NK-92 (cell line): ENCODE data around the gene NR6A1.

ENCODE experiments used
- DNase-seq: peaks from one replicate; lab custom pipeline; 2025; ENCODE audit not compliant: unreplicated experiment; lab: John Stamatoyannopoulos, UW

Gene NR6A1

DNA sequence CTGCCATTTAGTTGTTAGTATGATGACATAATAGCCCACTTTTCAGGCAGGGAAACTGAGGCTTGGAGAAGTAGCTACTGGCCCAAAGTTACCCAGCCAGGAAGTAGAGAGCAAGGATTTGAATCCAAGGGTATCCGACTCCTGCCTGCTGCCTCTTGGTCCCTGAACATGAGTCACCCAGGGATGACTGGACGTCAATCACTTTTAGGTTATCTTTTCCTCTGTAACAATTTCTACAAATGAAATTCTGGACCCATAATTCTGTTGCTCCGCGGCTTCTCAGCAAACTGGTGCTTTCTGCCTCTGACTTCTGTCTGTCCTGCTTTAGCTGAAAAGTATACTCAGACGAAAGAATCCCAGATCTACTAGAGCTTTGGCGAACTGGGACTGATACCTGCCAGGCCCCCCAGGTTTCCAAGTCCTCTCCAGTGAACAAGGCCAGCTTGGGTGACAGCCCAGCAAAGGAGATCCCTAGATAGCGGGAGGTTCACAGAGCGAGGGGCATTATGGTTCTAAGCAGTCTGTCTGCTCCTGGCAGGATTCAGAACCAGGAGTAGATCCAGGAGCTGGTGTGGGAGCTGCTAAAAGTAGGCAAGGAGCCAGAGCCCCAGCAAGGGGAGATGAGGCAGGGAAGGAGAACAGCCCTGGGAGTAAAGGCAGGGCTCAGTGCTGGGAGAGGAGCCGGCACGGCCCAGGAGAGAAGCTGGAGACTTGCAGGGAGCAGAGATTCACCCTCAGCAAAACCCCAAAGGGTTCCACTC, 26.4 kb upstream of the NR6A1 start:
- no peak for DNase-seq

GRCh38 chr9:124795881-124796431, 24.8 kb upstream of the NR6A1 start:
- no peak for DNase-seq

GRCh38 chr9:124794902-124795491, 23.9 kb upstream of the NR6A1 start:
- no peak for DNase-seq

- DNase-seq, result no peak
Observed at GRCh38 chr9:124793015-124793541, 22.0 kb upstream of the NR6A1 start.

DNA sequence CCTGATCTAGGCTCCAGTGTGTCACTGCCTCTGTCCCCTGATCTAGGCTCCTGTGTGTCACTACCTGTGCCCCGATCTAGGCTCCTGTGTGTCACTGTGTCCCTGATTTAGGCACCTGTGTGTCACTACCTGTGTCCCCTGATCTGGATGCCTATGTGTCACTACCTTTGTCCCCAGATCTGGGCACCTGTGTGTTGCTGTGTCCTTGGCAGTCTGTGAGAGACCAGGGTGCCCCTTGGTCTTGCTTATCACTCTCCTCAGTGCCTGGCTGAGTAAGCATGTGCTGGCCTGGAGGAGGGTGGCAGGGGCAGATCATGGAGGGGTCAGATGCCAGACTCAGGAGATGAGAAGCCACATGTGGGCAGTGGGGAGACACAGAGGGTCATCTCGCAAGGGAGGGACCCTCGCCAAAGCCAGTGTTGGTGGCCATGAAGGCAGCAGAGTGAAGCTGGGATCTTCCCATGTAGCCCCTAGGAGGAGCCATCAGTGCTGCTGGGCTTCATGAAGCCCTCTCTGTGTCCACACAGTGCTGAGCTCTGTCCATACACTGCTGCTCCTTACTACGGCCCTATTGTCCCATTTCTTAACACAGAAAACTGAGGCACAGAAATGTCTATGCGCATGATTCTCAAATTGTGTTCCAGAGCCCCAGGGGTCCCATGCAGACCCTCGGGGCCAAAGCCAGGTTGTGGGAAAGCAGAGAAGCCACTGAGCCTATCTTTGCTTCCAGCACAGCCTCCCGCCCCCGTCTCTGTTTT, 21.3 kb upstream of the NR6A1 start:
- DNase-seq, result no peak

DNA sequence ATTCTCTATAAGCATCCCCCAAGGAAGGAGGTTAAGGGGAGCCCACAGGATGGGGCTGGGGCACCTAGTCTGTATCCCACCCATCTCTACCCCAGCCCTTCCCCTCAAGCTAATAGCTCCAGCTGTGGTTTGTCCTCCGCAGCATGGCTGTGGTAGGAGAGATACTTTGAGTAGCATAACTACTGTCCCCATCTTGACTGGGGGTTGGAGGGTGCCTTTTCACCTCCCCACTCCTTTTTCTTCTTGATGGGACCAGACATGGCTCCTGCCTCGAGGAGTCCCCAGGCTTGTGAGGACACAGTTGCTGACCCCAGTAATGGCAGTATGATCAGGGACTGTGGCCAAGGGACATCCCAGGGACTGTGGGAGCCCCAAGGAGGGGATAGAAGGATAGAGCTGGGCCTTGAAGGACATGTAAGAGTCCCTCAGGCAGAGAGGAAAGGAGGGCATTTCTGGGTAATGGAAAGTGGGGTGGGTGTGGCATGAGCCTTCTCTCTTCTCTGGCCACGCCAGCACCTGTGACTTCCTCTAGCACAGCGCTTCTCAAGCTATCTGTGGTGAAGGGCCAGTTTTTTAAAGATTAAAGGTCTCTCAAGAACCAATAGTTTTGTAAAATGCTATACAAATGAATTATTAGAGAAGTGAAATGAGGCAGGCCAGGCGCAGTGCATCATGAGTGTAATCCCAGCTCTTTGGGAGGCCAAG, 19.8 kb upstream of the NR6A1 start:
- no peak for DNase-seq

DNA sequence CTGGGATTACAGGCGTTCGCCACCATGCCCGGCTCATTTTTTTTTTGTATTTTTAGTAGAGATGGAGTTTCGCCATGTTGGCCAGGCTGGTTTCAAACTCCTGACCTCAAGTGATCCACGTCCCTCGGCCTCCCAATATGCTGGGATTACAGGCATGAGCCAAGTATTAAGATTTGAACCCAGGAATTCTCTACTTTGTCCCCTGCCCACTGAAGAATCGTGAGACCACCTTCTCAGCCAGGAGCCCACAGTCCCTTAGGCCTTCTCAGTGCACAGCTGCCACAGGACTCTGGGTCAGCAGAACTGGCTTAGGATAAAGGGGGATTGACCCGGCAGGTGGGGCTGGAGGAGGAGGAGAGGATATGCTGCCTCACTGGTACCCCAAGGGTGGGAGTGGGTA, 19.2 kb upstream of the NR6A1 start:
- DNase-seq, result no peak

DNA sequence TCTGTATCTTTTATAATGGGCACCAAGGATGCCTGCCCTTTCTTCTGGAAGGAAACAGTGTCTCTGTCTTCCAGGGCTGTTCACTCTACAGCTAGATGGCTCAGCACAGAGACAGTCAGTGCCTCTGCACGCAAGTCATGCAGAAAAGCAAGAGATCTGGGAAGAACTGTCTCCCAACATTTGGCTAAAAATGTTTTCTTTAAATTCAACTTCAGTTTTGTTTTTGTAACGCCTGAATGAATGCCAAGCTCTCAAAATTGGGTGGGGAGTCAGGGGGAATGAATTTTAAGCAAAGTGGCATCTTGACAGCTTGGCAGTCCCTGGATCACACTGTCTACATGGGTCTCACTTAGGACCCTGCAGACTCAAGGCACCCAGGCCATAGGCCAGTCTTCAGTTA, 18.4 kb upstream of the NR6A1 start:
- no peak for DNase-seq

DNA sequence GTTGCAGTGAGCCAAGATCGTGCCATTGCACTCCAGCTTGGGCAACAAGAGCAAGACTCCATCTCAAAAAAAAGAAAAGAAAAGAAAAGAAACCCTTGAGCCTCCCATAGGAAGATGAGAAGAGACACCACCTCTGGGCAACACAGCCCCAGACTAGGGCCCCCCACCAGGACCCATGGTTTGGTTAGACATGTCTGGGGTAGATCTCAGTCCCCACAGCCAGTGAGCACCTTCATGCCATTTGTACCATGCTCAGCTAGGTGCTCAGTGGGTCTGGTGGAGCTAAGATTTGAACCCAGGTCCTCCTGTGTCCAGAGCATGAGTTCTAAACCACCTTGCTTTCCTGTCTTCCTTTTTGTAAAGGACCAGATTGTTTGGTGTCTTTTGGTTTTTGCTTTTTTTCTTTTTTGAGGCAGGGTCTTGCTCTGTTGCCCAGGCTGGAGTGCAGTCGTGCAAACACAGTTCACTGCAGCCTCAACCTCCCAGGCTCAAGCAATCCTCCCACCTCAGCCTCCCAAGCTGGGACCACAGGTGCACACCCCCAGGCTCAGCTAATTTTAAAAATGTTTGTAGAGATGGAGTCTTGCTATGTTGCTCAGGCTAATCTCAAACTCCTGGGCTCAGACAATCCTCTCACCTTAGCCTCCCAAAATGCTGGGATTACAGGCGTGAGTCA, 17.6 kb upstream of the NR6A1 start:
- DNase-seq, result no peak

GRCh38 chr9:124786881-124787573, 15.9 kb upstream of the NR6A1 start:
- DNase-seq, result no peak

- no peak for DNase-seq
Observed at GRCh38 chr9:124784509-124784908, 13.4 kb upstream of the NR6A1 start.

DNA sequence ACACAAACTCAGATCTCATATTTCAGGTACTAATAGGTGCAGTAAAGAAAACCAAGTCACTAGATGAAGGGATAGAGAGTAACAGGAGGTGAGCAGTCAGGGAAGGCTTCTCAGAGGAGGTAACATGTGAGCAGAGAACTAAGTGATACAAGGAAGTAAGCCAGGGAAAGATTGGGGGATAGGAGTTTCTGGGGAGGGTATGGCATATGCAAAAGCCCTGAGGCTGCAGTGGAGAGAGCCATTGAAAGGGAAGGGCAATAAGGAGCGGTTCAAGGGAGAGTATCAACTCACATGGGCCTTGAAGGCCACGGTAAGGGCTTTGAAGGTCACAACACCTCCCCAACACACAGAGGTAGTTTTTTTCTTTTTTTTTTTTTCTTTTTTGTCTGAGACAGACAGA, 12.7 kb upstream of the NR6A1 start:
- no peak for DNase-seq

- no peak for DNase-seq
Observed at GRCh38 chr9:124782661-124783574, 11.8 kb upstream of the NR6A1 start.

DNA sequence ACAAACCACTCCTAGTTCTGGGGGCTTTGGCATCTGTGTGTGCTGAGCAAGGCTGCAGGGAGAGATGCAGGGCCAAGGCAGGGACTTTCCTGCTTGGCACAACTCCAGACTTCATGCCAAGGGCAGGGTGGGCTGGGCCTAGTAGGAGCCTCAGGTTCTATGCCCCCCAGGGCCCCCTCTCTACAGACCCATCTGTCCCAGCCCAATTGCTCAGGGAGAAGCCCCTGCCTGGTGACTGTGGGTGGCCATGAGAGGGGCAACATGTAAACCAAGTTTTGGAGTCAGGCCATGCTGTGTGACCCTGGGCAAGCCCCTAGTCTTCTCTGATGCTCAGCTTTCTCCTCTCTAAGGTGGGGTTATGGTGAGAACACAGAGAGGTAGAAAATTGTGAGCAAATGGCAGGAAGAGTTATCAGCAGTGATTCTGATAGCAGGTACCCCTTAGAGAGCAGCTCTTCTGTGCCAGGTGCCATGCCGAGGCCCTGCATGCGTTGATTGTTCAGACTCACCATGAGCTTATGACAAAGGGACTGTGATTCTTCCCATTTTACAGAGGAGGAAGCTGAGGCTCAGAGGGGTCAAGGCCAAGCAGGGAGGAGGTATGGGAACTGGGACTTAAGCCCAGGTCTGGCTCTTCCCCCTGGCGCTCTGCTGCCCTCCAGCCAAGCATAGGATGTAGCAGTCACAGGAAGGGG, 11.0 kb upstream of the NR6A1 start:
- no peak for DNase-seq

GRCh38 chr9:124780757-124781151, 9.6 kb upstream of the NR6A1 start:
- DNase-seq, result no peak

GRCh38 chr9:124780060-124780756, 9.1 kb upstream of the NR6A1 start:
- DNase-seq, result no peak

- DNase-seq, result no peak
Observed at GRCh38 chr9:124779368-124780059, 8.4 kb upstream of the NR6A1 start.
